Prostate gland (tissue), 2 donors: ENCODE measurements around the gene POLG2.

Experiments
- POLR2A ChIP-seq: fragments of 450-650 bp; IDR thresholded peaks from one replicate; pipeline ENCODE4 v1.6.1; 2016; ENCODE audit warnings: antibody characterized with exemption, mild to moderate bottlenecking
- POLR2AphosphoS5 ChIP-seq: sonication (generic); formaldehyde crosslinking; IDR thresholded peaks from one replicate; pipeline ENCODE4 v1.6.1; 2017; ENCODE audit warnings: antibody characterized with exemption
- TF ChIP-seq, protein P1 (sequence below), 4 experiments: fragments of 200-600 bp in 2 of 4; fragments of 450-650 bp in 2 of 4; sonication (generic) in 2 of 4; IDR thresholded peaks; 1 replicate in 3 of 4; 2 replicates in 1 of 4; pipeline ENCODE4 v1.5.1; 2016 to 2019; ENCODE audit warnings: antibody characterized with exemption in 4 of 4, mild to moderate bottlenecking in 2 of 4, moderate library complexity in 2 of 4

DNA sequence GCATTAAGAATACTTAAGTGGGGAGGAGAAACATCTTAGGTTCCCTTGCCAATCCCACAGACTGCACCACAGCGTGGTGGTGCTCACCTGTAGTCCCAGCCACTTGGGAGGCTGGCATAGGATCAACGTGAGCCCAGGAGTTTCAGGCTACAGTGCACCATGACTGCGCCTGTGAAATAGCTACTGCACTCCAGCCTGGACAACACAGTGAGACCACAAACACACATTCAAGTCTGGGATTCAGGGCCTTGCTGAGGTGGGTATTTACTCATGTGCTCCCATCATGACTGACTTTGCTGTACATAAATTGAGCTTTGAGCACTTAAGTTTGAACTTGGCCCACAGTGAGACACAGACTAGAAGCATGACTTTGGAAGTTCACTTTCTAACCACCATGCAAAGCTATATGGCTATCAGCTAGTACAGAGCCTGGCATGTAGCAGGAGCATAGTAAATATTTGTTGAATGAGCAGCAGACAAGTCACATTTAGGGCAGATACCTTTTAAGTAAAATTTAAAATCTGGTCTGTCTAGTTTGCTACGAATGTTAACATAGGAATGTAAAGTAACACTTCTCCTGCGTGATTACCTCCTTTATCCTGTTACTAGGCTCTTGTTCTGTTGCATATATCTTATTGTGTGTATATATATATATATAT, 43.4 kb upstream of the POLG2 start:
- TF ChIP-seq, protein P1, sequence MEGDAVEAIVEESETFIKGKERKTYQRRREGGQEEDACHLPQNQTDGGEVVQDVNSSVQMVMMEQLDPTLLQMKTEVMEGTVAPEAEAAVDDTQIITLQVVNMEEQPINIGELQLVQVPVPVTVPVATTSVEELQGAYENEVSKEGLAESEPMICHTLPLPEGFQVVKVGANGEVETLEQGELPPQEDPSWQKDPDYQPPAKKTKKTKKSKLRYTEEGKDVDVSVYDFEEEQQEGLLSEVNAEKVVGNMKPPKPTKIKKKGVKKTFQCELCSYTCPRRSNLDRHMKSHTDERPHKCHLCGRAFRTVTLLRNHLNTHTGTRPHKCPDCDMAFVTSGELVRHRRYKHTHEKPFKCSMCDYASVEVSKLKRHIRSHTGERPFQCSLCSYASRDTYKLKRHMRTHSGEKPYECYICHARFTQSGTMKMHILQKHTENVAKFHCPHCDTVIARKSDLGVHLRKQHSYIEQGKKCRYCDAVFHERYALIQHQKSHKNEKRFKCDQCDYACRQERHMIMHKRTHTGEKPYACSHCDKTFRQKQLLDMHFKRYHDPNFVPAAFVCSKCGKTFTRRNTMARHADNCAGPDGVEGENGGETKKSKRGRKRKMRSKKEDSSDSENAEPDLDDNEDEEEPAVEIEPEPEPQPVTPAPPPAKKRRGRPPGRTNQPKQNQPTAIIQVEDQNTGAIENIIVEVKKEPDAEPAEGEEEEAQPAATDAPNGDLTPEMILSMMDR (IDR thresholded peaks at IDR 0.05), result no peak
- TF ChIP-seq POLR2A (no peak), POLR2AphosphoS5 (peak; percentile 61)
